RWPE2 (cell line): Measurements from ENCODE around the gene POU2AF2.
A peak's percentile ranks its signal among the peaks of the same experiment; 100 is the strongest.
"Not testable (repeated sequence)": the region's sequence is repeated elsewhere in the genome, so short reads cannot be mapped to it uniquely, and the experiment has no call there.

Source experiments
- ATAC-seq: fragments of 200-7000 bp; cut with Tn5 transposase; 3 replicates; pipeline ENCODE4 v1.9.1; 2021; ENCODE audit warnings: low read depth
- DNase-seq: peaks from one replicate; pipeline ENCODE4 v3.0.0-alpha.2; 2020; ENCODE audit warnings: low spot score
- H3K27ac ChIP-seq: fragments of 450-650 bp; 2 replicates; pipeline ENCODE4 v1.5.1; 2017; ENCODE audit warnings: mild to moderate bottlenecking; ENCODE audit not compliant: poor library complexity, severe bottlenecking
- H3K27me3 ChIP-seq: fragments of 250-450 bp; sonication (Bioruptor Pico); 2 replicates; pipeline ENCODE4 v1.5.1; 2021; ENCODE audit warnings: mild to moderate bottlenecking, moderate library complexity; ENCODE audit not compliant: insufficient read depth, poor library complexity, severe bottlenecking
- H3K36me3 ChIP-seq: fragments of 250-450 bp; sonication (Bioruptor Pico); 2 replicates; pipeline ENCODE4 v1.5.1; 2020; ENCODE audit warnings: low read depth, mild to moderate bottlenecking, moderate library complexity
- H3K4me1 ChIP-seq: fragments of 250-450 bp; sonication (Bioruptor Pico); 2 replicates; pipeline ENCODE4 v1.5.1; 2021; ENCODE audit warnings: mild to moderate bottlenecking, moderate library complexity; ENCODE audit not compliant: insufficient read depth, poor library complexity, severe bottlenecking
- H3K4me3 ChIP-seq: fragments of 250-450 bp; sonication (Bioruptor Pico); 2 replicates; pipeline ENCODE4 v1.5.1; 2021; ENCODE audit warnings: mild to moderate bottlenecking, moderate library complexity; ENCODE audit not compliant: severe bottlenecking
- H3K9me3 ChIP-seq: fragments of 250-450 bp; sonication (Bioruptor Pico); 2 replicates; pipeline ENCODE4 v1.5.1; 2021; ENCODE audit warnings: mild to moderate bottlenecking, moderate library complexity; ENCODE audit not compliant: severe bottlenecking
- CTCF ChIP-seq: fragments of 450-650 bp; IDR thresholded peaks from one replicate; pipeline ENCODE4 v1.5.1; 2017; ENCODE audit warnings: mild to moderate bottlenecking, moderate library complexity; ENCODE audit not compliant: poor library complexity, severe bottlenecking

POU2AF2 gene

GRCh38 chr11:111207213-111207612 lies 38.3 kb upstream of the POU2AF2 start:
- H3K4me3 ChIP-seq: no peak overlapping the region
- H3K4me1 ChIP-seq: peaks cover 13% of the 10 kb centered on the region
- DNase-seq (no peak), ATAC-seq (no peak)
- TF ChIP-seq CTCF: no peak
- no peaks in the 10 kb centered on the region for H3K27me3 ChIP-seq
- H3K9me3 ChIP-seq: no peaks in the 10 kb centered on the region
- H3K36me3 ChIP-seq: no peaks in the 10 kb centered on the region
- peak overlapping the region; percentile 46 for H3K27ac ChIP-seq

- no peak for TF ChIP-seq CTCF
- Histone ChIP-seq H3K36me3 (no peaks in the 10 kb centered on the region), H3K27me3 (no peaks in the 10 kb centered on the region), H3K4me3 (no peak overlapping the region), H3K9me3 (no peaks in the 10 kb centered on the region), H3K4me1 (peaks cover 13% of the 10 kb centered on the region), H3K27ac (no peak overlapping the region)
- ATAC-seq (no peak), DNase-seq (no peak)
These were observed 35.8 kb upstream of the POU2AF2 start for GRCh38 chr11:111209543-111210355.

GRCh38 chr11:111213256-111213655 lies 32.3 kb upstream of the POU2AF2 start:
- Histone ChIP-seq H3K9me3 (no peaks in the 10 kb centered on the region), H3K27ac (no peak overlapping the region), H3K4me3 (no peak overlapping the region), H3K4me1 (no peaks in the 10 kb centered on the region), H3K27me3 (no peaks in the 10 kb centered on the region), H3K36me3 (no peaks in the 10 kb centered on the region)
- no peak for TF ChIP-seq CTCF
- no peak for ATAC-seq
- no peak for DNase-seq

GRCh38 chr11:111220721-111221120 lies 24.8 kb upstream of the POU2AF2 start:
- H3K9me3 ChIP-seq: no peaks in the 10 kb centered on the region
- no peaks in the 10 kb centered on the region for H3K36me3 ChIP-seq
- DNase-seq: no peak
- no peaks in the 10 kb centered on the region for H3K27me3 ChIP-seq
- H3K4me1 ChIP-seq: no peaks in the 10 kb centered on the region
- H3K27ac ChIP-seq: no peak overlapping the region
- no peak overlapping the region for H3K4me3 ChIP-seq
- TF ChIP-seq CTCF: no peak
- ATAC-seq: no peak

- no peaks in the 10 kb centered on the region for H3K4me1 ChIP-seq
These were observed 24.3 kb upstream of the POU2AF2 start for GRCh38 chr11:111221208-111221607.

GRCh38 chr11:111221936-111222335 lies 23.6 kb upstream of the POU2AF2 start:
- DNase-seq, H3K36me3 ChIP-seq, ATAC-seq, H3K4me3 ChIP-seq, H3K4me1 ChIP-seq, H3K9me3 ChIP-seq, H3K27me3 ChIP-seq, H3K27ac ChIP-seq: not testable (repeated sequence)

More at GRCh38 chr11:111221208-111221607, 24.3 kb upstream of the POU2AF2 start:
- no peaks in the 10 kb centered on the region for H3K27me3 ChIP-seq
- ATAC-seq (no peak), DNase-seq (no peak)
- no peak for TF ChIP-seq CTCF
- no peak overlapping the region for H3K4me3 ChIP-seq
- no peaks in the 10 kb centered on the region for H3K36me3 ChIP-seq
- H3K9me3 ChIP-seq: no peaks in the 10 kb centered on the region
- no peak overlapping the region for H3K27ac ChIP-seq

- H3K4me1 ChIP-seq, H3K36me3 ChIP-seq, H3K9me3 ChIP-seq, H3K27me3 ChIP-seq, H3K4me3 ChIP-seq, H3K27ac ChIP-seq, DNase-seq, ATAC-seq: not testable (repeated sequence)
These were observed 22.6 kb upstream of the POU2AF2 start for GRCh38 chr11:111222821-111223455.
